GM19238 (cell line): ENCODE measurements around the gene ABR.
"Not testable (repeated sequence)": the region's sequence is repeated elsewhere in the genome, so short reads cannot be mapped to it uniquely, and the experiment has no call there.

Experiments used
- DNase-seq: peaks from one replicate; pipeline ENCODE4 v3.0.0; 2011; ENCODE audit warnings: low spot score; ENCODE audit not compliant: insufficient read length

Gene ABR

GRCh38 chr17:995324-995723 is 184.5 kb downstream of the ABR start:
- not testable (repeated sequence) for DNase-seq

GRCh38 chr17:992933-993332 is 186.8 kb downstream of the ABR start:
- DNase-seq = no peak

- no peak for DNase-seq
Measured at GRCh38 chr17:988561-988960, 191.2 kb downstream of the ABR start.

DNA sequence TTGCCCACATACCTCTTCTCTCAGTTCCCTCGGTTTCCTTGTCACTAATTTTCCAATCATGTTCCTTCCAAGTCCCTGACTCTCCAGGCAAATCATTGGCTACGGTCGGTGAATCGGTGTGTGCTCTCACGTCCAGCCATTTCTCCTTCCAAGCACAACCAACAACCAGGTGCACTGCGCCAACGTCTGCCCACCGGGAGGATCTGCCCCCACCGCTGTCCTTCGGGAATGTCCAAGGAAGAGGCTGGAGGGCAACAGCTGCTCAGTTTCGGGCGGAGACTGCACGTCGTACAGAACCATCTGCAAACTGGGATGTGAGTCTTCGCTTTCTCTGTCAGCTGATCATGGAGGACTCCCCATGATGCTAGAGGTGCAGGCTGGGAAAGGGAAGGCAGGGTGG is 191.8 kb downstream of the ABR start:
- DNase-seq = no peak

- no peak for DNase-seq
Measured at GRCh38 chr17:986322-986929, 193.4 kb downstream of the ABR start.

DNA sequence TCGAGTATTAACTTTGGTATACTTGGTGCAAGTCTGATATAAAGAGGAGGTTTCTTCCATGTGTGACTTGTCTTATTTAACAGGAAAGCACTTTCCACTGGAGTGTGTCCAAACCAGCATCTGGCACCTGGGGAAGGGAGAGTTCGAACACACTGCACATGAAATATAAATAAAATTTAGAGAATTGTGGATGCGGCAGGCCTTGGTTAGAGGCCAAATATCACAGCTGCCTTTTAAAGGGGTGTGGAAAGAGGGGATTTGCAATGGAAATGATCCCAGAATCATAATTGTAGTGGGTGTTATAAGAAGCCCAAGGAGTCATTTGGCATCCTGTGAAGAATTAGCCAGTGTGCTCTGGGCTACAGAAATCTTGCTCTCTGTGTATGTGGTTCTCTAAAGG is 195.9 kb downstream of the ABR start:
- DNase-seq = no peak

- no peak for DNase-seq
Measured at GRCh38 chr17:981292-981658, 198.5 kb downstream of the ABR start.

- peak; percentile 70 for DNase-seq
Measured at GRCh38 chr17:980406-981291, 199.1 kb downstream of the ABR start.

DNA sequence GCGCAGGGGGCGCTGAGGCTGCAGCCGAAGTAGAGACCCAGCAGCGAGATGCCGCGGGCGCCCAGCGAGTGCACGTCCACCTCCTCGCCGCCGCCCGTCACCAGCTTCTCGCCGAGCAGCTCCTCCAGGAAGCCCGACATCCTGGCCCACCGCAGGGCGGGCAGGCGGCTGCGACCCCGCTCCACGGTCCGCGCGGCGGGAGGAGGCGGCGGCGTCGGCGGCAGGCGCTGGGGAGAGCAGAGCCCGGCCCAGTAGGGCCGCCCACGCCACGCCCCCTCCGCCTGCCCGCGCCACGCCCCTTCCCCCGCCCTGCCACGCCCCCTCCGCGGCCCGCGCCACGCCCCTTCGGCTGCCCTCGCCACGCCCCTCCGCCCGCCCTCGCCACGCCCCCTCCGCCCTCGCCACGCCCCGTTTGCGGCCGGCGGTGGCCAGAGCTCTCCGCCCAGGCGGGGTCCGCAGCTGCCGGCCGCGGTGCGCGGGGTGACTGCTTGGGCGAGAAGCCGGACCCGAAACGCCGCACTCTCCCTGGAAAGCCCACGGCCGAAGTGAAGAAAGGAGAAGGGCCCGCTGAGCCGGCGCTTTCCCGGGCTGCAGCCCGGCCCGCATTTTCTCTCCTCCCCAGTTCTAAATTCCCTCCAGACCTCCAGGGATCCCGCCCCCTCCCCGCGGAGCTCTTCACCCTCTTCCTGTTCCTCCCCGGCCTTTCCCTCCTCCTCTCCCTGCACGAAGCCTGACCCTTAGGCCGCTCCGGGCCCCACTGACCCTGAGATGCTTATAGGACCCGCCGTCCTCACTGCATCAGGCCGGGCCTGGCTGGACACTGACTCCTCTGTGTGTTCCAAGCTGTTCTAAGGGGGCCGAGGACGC is 200.0 kb downstream of the ABR start, which contains the start of gene NXN:
NXN (minus strand) TSS at position 238 of the 867 bp plus-strand sequence.
- peak; percentile 94 for DNase-seq

DNA sequence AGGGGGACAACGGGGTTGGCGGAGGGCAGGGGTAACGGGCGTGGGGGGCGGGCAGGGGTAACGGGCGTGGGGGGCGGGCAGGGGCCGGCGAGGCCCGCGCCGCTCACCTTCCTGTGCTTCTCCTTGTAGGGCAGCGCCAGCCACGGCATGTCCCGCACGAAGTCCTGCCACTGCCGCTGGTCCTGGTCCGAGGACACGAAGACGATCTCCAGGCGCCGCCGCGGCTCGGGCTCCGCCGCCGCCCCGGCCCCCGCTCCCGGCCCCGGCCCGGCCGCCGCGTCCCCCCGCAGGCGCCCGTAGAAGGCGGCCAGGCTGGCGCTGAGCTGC is 200.6 kb downstream of the ABR start:
- peak; percentile 54 for DNase-seq

DNA sequence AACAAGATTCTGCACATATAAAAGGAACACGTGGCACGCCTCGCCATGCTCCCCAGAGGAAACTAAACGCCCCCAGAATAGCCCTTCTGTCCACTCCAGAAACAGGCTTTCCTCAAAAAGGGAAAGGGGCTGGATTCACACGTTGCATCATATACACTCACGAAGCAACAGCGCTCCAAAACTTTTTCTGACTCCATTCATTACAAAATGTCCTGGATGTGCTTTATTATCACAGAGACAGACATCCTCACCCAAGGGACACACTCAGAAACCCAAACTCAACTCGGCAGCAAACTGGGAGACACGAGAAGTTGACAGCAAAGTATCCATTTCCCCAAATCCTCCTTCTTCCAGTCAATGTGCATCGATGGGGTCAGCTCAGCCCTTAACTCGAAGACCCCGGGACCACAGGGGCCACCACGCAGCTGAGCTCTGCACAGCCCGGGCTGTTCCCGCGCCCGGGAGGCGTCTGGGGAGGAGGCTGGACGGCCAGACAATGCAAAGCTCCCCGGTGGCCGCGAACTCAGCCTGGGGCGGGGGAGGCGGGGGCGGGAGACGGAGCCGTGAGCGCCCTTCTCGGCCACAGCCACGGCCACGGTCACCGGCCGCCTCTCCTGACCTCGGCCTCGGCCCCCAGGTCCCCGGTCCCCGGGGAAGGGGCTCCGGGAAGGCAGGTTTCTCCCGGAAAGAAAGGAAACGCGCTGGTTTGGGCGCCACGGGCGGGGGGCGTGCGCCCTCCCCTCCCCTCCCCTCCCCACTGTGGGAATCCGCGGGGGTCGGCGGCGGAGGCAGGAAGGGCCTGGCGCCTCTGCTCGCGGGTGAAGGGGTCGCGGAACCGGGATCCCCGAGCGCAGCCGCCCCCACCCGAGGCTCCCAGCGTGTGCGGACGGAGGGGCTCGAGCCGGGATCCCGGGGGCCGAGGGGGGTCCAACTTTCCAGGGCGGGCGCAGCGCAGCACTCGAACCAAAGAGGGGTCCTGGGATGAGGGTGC is 201.4 kb downstream of the ABR start:
- no peak for DNase-seq

GRCh38 chr17:977166-977565 is 202.6 kb downstream of the ABR start:
- no peak for DNase-seq

GRCh38 chr17:976312-976711 is 203.5 kb downstream of the ABR start:
- no peak for DNase-seq

DNA sequence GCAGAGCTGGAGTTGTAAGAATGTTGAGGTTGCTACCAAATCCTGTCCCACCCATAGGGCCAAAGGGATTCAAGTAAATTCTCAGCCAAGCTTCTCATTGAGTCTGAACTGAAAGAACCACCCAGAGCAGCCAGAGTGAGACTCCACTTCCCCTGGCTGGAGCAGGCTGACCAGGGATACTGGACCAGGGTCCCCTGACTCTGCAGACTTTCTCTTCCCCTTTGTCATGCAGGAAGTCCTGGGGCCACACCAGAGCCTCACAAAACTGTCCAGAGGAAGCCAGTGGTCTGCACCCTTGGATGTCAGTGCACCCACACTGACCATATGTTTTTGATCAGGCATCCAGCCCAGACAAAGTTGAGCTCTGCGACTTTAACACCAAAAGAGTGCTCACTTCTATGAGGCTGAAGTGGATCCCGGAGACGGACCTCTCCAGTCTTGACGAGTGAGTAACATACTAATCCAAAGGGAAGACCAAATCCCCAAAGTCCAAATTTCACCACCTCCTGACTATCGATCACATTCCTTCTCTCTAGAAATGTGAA is 204.3 kb downstream of the ABR start:
- no peak for DNase-seq

GRCh38 chr17:974778-975177 is 205.0 kb downstream of the ABR start:
- not testable (repeated sequence) for DNase-seq

GRCh38 chr17:973053-973452 is 206.7 kb downstream of the ABR start:
- DNase-seq = no peak

DNA sequence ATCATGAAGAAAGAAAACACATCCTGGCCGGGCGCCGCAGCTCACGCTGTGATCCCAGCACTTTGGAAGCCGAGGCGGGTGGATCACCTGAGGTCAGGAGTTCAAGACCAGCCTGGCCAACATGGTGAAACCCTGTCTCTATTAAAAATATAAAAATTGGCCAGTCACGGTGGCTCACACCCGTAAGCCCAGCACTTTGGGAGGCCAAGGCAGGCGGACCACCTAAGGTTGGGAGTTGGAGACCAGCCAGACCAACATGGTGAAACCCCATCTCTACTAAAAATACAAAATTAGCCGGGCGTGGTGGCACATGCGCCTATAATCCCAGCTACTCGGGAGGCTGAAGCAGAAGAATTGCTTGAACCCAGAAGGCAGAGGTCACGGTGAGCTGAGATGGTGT is 207.9 kb downstream of the ABR start:
- not testable (repeated sequence) for DNase-seq

DNA sequence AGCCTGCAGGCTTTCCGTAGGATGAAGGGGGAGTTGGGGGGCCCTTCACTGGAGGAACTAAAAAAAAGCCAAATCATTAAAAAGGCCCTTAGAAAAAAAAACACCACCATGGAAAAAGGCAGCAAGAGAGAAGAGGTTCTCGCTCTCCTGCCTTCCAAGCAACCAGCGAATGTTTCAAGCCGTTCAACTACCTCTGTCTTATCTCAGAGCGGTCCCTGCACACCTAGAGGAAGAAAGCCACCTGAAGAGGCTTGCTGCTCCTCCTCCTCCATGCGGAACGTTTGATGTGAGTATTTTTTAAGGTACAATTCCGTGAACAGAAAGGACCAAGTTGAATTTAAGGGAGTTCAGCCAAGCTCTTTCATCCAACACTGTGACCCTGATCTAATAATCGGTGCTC is 209.4 kb downstream of the ABR start:
- no peak for DNase-seq

GRCh38 chr17:969811-970355 is 209.9 kb downstream of the ABR start:
- no peak for DNase-seq
